MM.1S (cell line): Measurements from ENCODE around the gene OPRL1.

Experiments used
- EZH2 ChIP-seq: fragments of 300-600 bp; sonication (generic); optimal IDR thresholded peaks from 2 replicates; pipeline ENCODE3; 2017; ENCODE audit warnings: low read depth, mild to moderate bottlenecking, antibody characterized with exemption, low read length, mixed read lengths
- TF ChIP-seq, protein P1 (sequence below): fragments of 300-600 bp; sonication (generic); IDR thresholded peaks from 2 replicates; pipeline ENCODE4 v1.5.1; 2016; ENCODE audit warnings: antibody characterized with exemption, low read length, mixed read lengths

DNA sequence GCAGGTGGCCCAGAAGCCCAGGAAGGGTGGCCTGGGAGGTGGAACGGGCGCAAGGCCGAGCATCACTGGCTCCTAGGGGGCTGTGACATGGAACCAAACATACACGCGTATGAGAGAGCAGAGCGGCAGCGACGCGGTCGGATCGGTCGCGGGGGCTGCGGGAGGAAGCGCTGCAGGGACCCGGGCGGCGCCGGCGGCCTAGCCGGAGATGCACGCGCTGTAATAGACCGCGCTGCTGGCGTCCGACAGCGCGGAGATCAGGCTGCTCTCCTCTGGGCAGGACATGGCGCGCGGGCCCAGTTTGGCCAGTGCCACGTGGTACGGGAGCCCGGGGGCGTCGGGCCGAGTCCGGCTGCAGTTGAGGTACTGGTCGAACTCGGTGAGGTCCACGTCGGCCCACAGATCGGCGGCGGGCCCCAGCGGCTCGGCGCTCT lies 31.9 kb upstream of the OPRL1 start:
- TF ChIP-seq, protein P1, sequence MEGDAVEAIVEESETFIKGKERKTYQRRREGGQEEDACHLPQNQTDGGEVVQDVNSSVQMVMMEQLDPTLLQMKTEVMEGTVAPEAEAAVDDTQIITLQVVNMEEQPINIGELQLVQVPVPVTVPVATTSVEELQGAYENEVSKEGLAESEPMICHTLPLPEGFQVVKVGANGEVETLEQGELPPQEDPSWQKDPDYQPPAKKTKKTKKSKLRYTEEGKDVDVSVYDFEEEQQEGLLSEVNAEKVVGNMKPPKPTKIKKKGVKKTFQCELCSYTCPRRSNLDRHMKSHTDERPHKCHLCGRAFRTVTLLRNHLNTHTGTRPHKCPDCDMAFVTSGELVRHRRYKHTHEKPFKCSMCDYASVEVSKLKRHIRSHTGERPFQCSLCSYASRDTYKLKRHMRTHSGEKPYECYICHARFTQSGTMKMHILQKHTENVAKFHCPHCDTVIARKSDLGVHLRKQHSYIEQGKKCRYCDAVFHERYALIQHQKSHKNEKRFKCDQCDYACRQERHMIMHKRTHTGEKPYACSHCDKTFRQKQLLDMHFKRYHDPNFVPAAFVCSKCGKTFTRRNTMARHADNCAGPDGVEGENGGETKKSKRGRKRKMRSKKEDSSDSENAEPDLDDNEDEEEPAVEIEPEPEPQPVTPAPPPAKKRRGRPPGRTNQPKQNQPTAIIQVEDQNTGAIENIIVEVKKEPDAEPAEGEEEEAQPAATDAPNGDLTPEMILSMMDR = no peak
- no peak for TF ChIP-seq EZH2
